GM10248 (cell line): Measurements from ENCODE around the gene MAP3K4.

Source experiments
- CTCF ChIA-PET: fragments of 300-600 bp; sonication (Branson Sonifier 250); formaldehyde crosslinking; extraction: SDS; loops from one replicate; lab custom pipeline; 2021; ENCODE audit warnings: antibody characterized with exemption; lab: Yijun Ruan, JAX
- POLR2A ChIA-PET: fragments of 350-650 bp; sonication (Branson Sonifier 250); formaldehyde crosslinking; extraction: SDS; loops from one replicate; lab custom pipeline; 2020; ENCODE audit warnings: antibody characterized with exemption; lab: Yijun Ruan, JAX
- DNase-seq: peaks from one replicate; pipeline ENCODE4 v3.0.0; 2012; ENCODE audit errors: extremely low spot score
- CTCF ChIP-seq: IDR thresholded peaks from 2 replicates; pipeline ENCODE4 v1.5.1; 2012; ENCODE audit warnings: mild to moderate bottlenecking, low read depth; ENCODE audit errors: extremely low read depth, missing control alignments, control extremely low read depth

Gene MAP3K4

GRCh38 chr6:161152907-161153662 is 161.5 kb downstream of the MAP3K4 start:
- POLR2A ChIA-PET, result no interaction called here
- CTCF ChIA-PET, result interaction anchor here (1.0 to 14.8 kb wide), 4 partner anchors 12 to 219 kb away, joined by 3 to 112 read pairs (median 14); no protein-coding TSS in a partner anchor
- peak; percentile 33 for TF ChIP-seq CTCF
- DNase-seq, result peak; percentile 44

GRCh38 chr6:161153725-161154124 is 162.2 kb downstream of the MAP3K4 start:
- POLR2A ChIA-PET, result no interaction called here
- no peak for TF ChIP-seq CTCF
- DNase-seq, result no peak
- CTCF ChIA-PET, result interaction anchor here (1.2 to 14.8 kb wide), 4 partner anchors 12 to 219 kb away, joined by 5 to 112 read pairs (median 14); no protein-coding TSS in a partner anchor

GRCh38 chr6:161154796-161155335 is 163.3 kb downstream of the MAP3K4 start:
- ChIA-PET POLR2A (no interaction called here), CTCF (interaction anchor here (1.4 to 14.8 kb wide), 5 partner anchors 10 to 217 kb away, joined by 3 to 112 read pairs (median 6); no protein-coding TSS in a partner anchor)
- TF ChIP-seq CTCF, result no peak
- DNase-seq, result no peak

- no peak for DNase-seq
- no peak for TF ChIP-seq CTCF
- POLR2A ChIA-PET, result interaction anchor here (1.0 kb wide), 1 partner anchor 10 kb away, joined by 4 read pairs; no protein-coding TSS in a partner anchor
- CTCF ChIA-PET, result interaction anchor here (1.6 kb wide), 1 partner anchor 21 kb away, joined by 4 read pairs; no protein-coding TSS in a partner anchor
These were observed 169.6 kb downstream of the MAP3K4 start for GRCh38 chr6:161161121-161161520.

- ChIA-PET CTCF (interaction anchor here (1.6 kb wide), 1 partner anchor 22 kb away, joined by 4 read pairs; no protein-coding TSS in a partner anchor), POLR2A (interaction anchor here (1.0 kb wide), 1 partner anchor 11 kb away, joined by 4 read pairs; no protein-coding TSS in a partner anchor)
- TF ChIP-seq CTCF, result no peak
- no peak for DNase-seq
These were observed 170.5 kb downstream of the MAP3K4 start for GRCh38 chr6:161161889-161162624.

- TF ChIP-seq CTCF, result no peak
- ChIA-PET CTCF (no interaction called here), POLR2A (no interaction called here)
- no peak for DNase-seq
These were observed 171.2 kb downstream of the MAP3K4 start for GRCh38 chr6:161162722-161163121.
